Stimulated activated CD8-positive, alpha-beta memory T cell treated with anti-CD3 and anti-CD28 coated beads, Interleukin-4, amount 100 ng/mL, for 4 hours (primary cell): ENCODE data around the gene NOC4L.
A peak's percentile ranks its signal among the peaks of the same experiment; 100 is the strongest.

Experiments
- DNase-seq, 2 donors: peaks; one replicate each; pipeline ENCODE4 v3.0.0-alpha.2; 2020; ENCODE audit warnings: low read depth in 2 of 2, low spot score in 1 of 2

NOC4L gene

GRCh38 chr12:132168311-132169031 lies 24.2 kb downstream of the NOC4L start:
- DNase-seq: no peak

GRCh38 chr12:132169376-132169775 lies 25.1 kb downstream of the NOC4L start:
- no peak for DNase-seq

GRCh38 chr12:132170094-132170636 lies 25.9 kb downstream of the NOC4L start:
- DNase-seq: no peak

GRCh38 chr12:132170637-132171292 lies 26.5 kb downstream of the NOC4L start:
- no peak for DNase-seq

- no peak for DNase-seq
Measured at GRCh38 chr12:132171293-132171967, 27.2 kb downstream of the NOC4L start.

- DNase-seq: no peak
Measured at GRCh38 chr12:132171968-132172521, 27.8 kb downstream of the NOC4L start.

GRCh38 chr12:132172619-132173018 lies 28.4 kb downstream of the NOC4L start:
- DNase-seq: no peak

GRCh38 chr12:132173135-132174014 lies 29.1 kb downstream of the NOC4L start:
- DNase-seq: no peak

- DNase-seq: no peak
Measured at GRCh38 chr12:132174015-132174838, 30.0 kb downstream of the NOC4L start.

- no peak for DNase-seq
Measured at GRCh38 chr12:132174839-132175490, 30.7 kb downstream of the NOC4L start.

- no peak for DNase-seq
Measured at GRCh38 chr12:132175496-132176384, 31.5 kb downstream of the NOC4L start.

- DNase-seq: no peak
Measured at GRCh38 chr12:132176385-132176919, 32.2 kb downstream of the NOC4L start.

- no peak for DNase-seq
Measured at GRCh38 chr12:132176920-132177551, 32.8 kb downstream of the NOC4L start.

- DNase-seq: no peak
Measured at GRCh38 chr12:132178316-132178715, 34.1 kb downstream of the NOC4L start.

GRCh38 chr12:132178801-132179401 lies 34.6 kb downstream of the NOC4L start:
- peak in 1 of 2 donors; percentile 12 for DNase-seq

- DNase-seq: no peak
Measured at GRCh38 chr12:132179431-132180362, 35.4 kb downstream of the NOC4L start.
